Pancreas (tissue), 10 donors: ENCODE data around the gene NUP58. TPM values are rescaled to one million over a fixed set of nuclear protein-coding genes. Genes with fewer than 3 reads are reported as not detected.

ENCODE experiments used
- ATAC-seq, 4 donors: fragments of 200-7000 bp; cut with Tn5 transposase; one replicate each; pipeline versions ENCODE4 v1.8.0 to v1.9.1; 2020; ENCODE audit warnings: mild to moderate bottlenecking in 4 of 4, moderate library complexity in 4 of 4
- DNase-seq, 6 donors: peaks; one replicate each; pipeline ENCODE4 v3.0.0-alpha.2; 2020
- FAIRE-seq: peaks from 2 replicates; lab custom pipeline; 2012; peaks lifted over from hg19 to GRCh38; lab: Jason Lieb, UNC
- H3K27ac ChIP-seq, 4 donors: fragments of 200-600 bp; sonication (generic); 1 replicate in 3 of 4; 2 replicates in 1 of 4; pipeline versions ENCODE4 v1.5.0 to v1.8.0; 2020
- H3K27me3 ChIP-seq, 4 donors: fragments of 200-600 bp; one replicate each; pipeline ENCODE4 v1.8.0; 2021
- H3K36me3 ChIP-seq, 3 donors: fragments of 200-600 bp; sonication (generic) in 1 of 3; one replicate each; pipeline versions ENCODE4 v1.5.0 to v1.8.0; 2020 to 2021
- H3K4me1 ChIP-seq, 3 donors: fragments of 200-600 bp; one replicate each; pipeline ENCODE4 v1.8.0; 2021
- H3K4me3 ChIP-seq, 4 donors: fragments of 200-600 bp; sonication (generic) in 2 of 4; one replicate each; pipeline versions ENCODE4 v1.5.0 to v1.8.0; 2020 to 2021
- H3K9me3 ChIP-seq, 4 donors: fragments of 200-600 bp; one replicate each; pipeline ENCODE4 v1.8.0; 2021
- WGBS, 2 donors: extraction: QIAGEN DNeasy Blood & Tissue Kit; methylation state at CpG; one replicate each; pipeline ENCODE4 v1.1.7; 2013; 5-methylcytosine and 5-hydroxymethylcytosine counted together
- intact Hi-C, 3 donors: fragments of 100-400 bp; cut with DNase I; formaldehyde crosslinking; loops; one replicate each; pipeline versions ENCODE4 v1.11.1 to v1.14.2; 2022
- polyA plus RNA-seq, 2 donors: library from polyadenylated mRNA; stranded (reverse); fragments of 200-250 nt; gene quantifications; one replicate each; pipeline ENCODE4 v1.2.3, GENCODE V29; 2013
- total RNA-seq, 6 donors: library from RNA; stranded (reverse); fragmentation: NEBNext Ultra II Directional in 4 of 6; extraction: Animal tissue kit (Norgen Biotek cat#: 25700) in 4 of 6; gene quantifications; one replicate each; pipeline versions ENCODE4 v1.2.1 to v1.2.4, GENCODE V29; 2021 to 2023
- TF ChIP-seq, protein P1 (sequence below), 4 donors: fragments of 200-600 bp; sonication (generic) in 3 of 4; IDR thresholded peaks; one replicate each; pipeline versions ENCODE4 v1.5.0 to v1.8.0; 2021; ENCODE audit warnings: antibody characterized with exemption in 4 of 4
- donor health status: healthy with polysubstance abuse.
- donor health status: DM: no; HTN: no; CAD: no; lungs with moderate emphysema.
- donor health status: DM: no; HTN: no; CAD: no.
- donor health status: control.
- donor health status: control.
- donor health status: Bipolar disorder and iron deficiency.
- donor health status: DM: yes; HTN: yes; CAD: no.
- donor health status: DM: no; HTN: no; CAD: no.
- donor health status: DM: no; HTN: no; CAD: no.
- donor health status: DM: yes; HTN: yes; CAD: no.

Gene NUP58, protein sequence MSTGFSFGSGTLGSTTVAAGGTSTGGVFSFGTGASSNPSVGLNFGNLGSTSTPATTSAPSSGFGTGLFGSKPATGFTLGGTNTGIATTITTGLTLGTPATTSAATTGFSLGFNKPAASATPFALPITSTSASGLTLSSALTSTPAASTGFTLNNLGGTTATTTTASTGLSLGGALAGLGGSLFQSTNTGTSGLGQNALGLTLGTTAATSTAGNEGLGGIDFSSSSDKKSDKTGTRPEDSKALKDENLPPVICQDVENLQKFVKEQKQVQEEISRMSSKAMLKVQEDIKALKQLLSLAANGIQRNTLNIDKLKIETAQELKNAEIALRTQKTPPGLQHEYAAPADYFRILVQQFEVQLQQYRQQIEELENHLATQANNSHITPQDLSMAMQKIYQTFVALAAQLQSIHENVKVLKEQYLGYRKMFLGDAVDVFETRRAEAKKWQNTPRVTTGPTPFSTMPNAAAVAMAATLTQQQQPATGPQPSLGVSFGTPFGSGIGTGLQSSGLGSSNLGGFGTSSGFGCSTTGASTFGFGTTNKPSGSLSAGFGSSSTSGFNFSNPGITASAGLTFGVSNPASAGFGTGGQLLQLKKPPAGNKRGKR
- total RNA-seq (10 to 100 TPM in 5 of 6 donors, 1 to 10 TPM in 1; 7.8 to 22.3 (median 15.2) TPM), polyA plus RNA-seq (10 to 100 TPM in 1 of 2 donors, 1 to 10 TPM in 1; 6.1 to 11.4 TPM)

DNA sequence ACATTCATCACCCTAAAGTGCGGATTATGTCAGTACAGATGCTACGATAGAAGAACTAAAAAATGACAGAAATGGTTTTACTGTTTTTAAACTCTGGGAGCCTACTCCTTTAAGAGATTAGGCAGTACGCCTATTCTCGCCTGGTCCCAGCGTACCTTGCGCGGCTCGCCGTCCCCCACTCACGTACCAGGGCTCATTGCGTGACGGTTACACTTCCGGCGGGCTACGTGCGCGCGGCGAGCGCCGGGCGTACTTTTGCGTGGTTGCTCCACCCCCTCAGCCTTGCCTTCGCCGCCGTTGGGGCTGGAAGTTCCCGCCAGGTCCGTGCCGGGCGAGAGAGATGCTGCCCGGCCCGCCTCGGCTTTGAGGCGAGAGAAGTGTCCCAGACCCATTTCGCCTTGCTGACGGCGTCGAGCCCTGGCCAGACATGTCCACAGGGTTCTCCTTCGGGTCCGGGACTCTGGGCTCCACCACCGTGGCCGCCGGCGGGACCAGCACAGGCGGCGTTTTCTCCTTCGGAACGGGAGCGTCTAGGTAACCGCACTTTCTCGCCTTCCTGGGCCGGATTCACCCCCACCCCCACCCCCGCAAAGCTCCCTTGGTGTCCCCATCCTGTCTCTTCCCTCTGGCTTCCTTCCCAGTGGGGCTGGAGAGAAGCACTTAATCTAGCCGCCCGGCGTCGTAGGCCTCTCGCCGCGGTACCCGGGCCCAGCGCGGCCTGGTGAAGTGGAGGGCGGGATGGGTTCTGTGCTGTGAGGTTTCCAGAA lies at the start of gene NUP58:
Gene NUP58 (plus strand): TSS at position 279 of the 767 bp plus-strand sequence. CDS start 149 bp downstream, at position 428.
- Histone ChIP-seq H3K27ac (peak within 1 kb of the TSS; percentile 35 to 85 (median 64)), H3K9me3 (no peaks in the 10 kb centered on the region), H3K36me3 (no peaks in the 10 kb centered on the region), H3K4me1 (peaks cover 1 to 13% (median 8%) of the 10 kb centered on the region in 3 donors), H3K4me3 (peak within 1 kb of the TSS; percentile 63 to 78 (median 72)), H3K27me3 (no peaks in the 10 kb centered on the region)
- TF ChIP-seq, protein P1, sequence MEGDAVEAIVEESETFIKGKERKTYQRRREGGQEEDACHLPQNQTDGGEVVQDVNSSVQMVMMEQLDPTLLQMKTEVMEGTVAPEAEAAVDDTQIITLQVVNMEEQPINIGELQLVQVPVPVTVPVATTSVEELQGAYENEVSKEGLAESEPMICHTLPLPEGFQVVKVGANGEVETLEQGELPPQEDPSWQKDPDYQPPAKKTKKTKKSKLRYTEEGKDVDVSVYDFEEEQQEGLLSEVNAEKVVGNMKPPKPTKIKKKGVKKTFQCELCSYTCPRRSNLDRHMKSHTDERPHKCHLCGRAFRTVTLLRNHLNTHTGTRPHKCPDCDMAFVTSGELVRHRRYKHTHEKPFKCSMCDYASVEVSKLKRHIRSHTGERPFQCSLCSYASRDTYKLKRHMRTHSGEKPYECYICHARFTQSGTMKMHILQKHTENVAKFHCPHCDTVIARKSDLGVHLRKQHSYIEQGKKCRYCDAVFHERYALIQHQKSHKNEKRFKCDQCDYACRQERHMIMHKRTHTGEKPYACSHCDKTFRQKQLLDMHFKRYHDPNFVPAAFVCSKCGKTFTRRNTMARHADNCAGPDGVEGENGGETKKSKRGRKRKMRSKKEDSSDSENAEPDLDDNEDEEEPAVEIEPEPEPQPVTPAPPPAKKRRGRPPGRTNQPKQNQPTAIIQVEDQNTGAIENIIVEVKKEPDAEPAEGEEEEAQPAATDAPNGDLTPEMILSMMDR (IDR thresholded peaks at IDR 0.05): no peak
- DNase-seq (peak; percentile 91 to 97 (median 94)), FAIRE-seq (peak; percentile 91), ATAC-seq (peak; percentile 100)
- intact Hi-C loops: no loop called here
- 0% methylated on average over 64 of the region's 64 CpGs for WGBS, 2 donors

DNA sequence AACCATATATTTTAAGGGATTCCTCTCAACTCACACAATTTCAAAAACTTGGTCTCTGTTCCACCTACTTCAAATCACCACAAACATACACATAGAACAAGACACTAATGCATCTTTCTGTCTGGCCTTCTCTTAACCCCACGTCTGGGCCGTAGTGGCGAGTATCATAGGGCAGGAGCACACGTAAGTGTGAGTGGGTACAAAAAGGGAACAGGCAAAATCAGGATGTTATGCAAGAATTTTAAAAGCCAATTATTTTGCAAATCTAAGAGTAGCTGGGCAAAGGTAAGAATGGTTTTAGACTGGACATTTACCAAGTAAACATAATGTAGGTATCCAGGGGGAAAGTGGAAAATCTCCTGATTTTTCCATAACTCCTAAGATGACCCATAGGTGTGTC lies 49.2 kb upstream of the NUP58 start:
- Histone ChIP-seq H3K36me3 (peaks cover 0 to 36% (median 5%) of the 10 kb centered on the region in 3 donors), H3K4me3 (no peak overlapping the region), H3K9me3 (no peaks in the 10 kb centered on the region), H3K4me1 (no peaks in the 10 kb centered on the region), H3K27ac (no peak overlapping the region), H3K27me3 (no peaks in the 10 kb centered on the region)
- intact Hi-C loops: no loop called here
- no peak for ATAC-seq
- 92 to 94% methylated on average over 4 of the region's 4 CpGs for WGBS, 2 donors
- TF ChIP-seq, protein P1 (IDR thresholded peaks at IDR 0.05): no peak
- no peak for FAIRE-seq
- no peak for DNase-seq

DNA sequence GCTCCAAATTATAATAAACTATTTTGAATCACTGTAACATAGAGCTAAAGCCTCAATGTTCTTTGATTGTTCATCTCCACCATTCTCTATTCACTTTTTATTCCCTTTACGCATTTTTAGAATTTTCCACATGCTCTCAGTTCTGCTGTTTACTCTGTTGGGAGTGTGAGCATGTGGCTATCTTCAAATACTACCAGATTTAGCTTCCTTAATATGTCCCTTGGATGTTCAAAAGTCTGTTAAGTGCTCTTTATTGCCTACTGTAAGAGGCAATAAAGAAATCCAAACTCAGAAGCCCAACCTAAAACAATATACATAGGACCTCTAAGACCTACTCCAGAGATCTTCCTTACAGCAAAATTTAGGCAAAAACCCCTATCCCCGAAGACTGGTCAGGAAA lies 48.7 kb upstream of the NUP58 start:
- H3K27ac ChIP-seq: no peak overlapping the region
- H3K36me3 ChIP-seq: peaks cover 0 to 41% (median 7%) of the 10 kb centered on the region in 3 donors
- FAIRE-seq (no peak), DNase-seq (no peak), ATAC-seq (no peak)
- H3K4me1 ChIP-seq: no peaks in the 10 kb centered on the region
- H3K9me3 ChIP-seq: no peaks in the 10 kb centered on the region
- TF ChIP-seq, protein P1 (IDR thresholded peaks at IDR 0.05): no peak
- intact Hi-C loops: no loop called here
- H3K4me3 ChIP-seq: no peak overlapping the region
- H3K27me3 ChIP-seq: no peaks in the 10 kb centered on the region
- WGBS, 2 donors: 84 to 95% methylated on average over 2 of the region's 2 CpGs

DNA sequence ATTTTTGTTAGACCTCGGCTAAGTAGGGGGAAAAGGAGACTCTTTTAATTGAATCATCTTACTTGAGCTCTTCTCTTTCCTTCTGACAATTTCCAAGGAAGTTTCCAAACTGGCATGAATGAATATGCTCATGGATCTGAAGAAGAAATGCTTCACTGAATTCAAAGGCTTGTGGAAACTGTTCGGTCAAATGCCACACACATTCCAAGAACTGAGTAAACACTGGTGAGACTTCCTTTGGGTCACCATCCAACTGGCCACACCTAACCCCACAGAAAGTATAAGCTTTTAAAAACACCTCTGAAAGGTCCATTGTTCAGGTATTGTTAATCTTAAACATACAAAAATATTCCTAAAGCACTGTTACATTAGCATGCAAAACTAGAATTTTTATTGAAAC lies 47.7 kb upstream of the NUP58 start:
- TF ChIP-seq, protein P1 (IDR thresholded peaks at IDR 0.05): no peak
- no peaks in the 10 kb centered on the region for H3K27me3 ChIP-seq
- no peak for DNase-seq
- FAIRE-seq: peak; percentile 5
- ATAC-seq: no peak
- WGBS, 2 donors: 81 to 82% methylated on average over 2 of the region's 2 CpGs
- no peak overlapping the region for H3K4me3 ChIP-seq
- intact Hi-C loops: no loop called here
- no peak overlapping the region for H3K27ac ChIP-seq
- H3K9me3 ChIP-seq: no peaks in the 10 kb centered on the region
- H3K4me1 ChIP-seq: no peaks in the 10 kb centered on the region
- peaks cover 0 to 48% (median 7%) of the 10 kb centered on the region in 3 donors for H3K36me3 ChIP-seq
